HG03159 (cell line): ENCODE data around the gene ARVCF.
"Not testable (repeated sequence)": the region's sequence is repeated elsewhere in the genome, so short reads cannot be mapped to it uniquely, and the experiment has no call there.

ENCODE experiments used
- ATAC-seq: cut with Tn5 transposase; IDR thresholded peaks from one replicate; pipeline ENCODE4 v1.9.1; 2021; ENCODE audit warnings: mild to moderate bottlenecking, moderate library complexity; ENCODE audit not compliant: unreplicated experiment

The ARVCF gene

GRCh38 chr22:19940536-19941364, 75.9 kb downstream of the ARVCF start:
- ATAC-seq: no peak

GRCh38 chr22:19937616-19938473, 78.8 kb downstream of the ARVCF start:
- no peak for ATAC-seq

- no peak for ATAC-seq
Observed at GRCh38 chr22:19936513-19936912, 80.1 kb downstream of the ARVCF start.

- not testable (repeated sequence) for ATAC-seq
Observed at GRCh38 chr22:19935123-19935718, 81.4 kb downstream of the ARVCF start.

GRCh38 chr22:19933341-19934241, 83.0 kb downstream of the ARVCF start:
- ATAC-seq: no peak

- ATAC-seq: no peak
Observed at GRCh38 chr22:19932367-19933206, 84.0 kb downstream of the ARVCF start.

- ATAC-seq: no peak
Observed at GRCh38 chr22:19931514-19931913, 85.1 kb downstream of the ARVCF start.

GRCh38 chr22:19930551-19931486, 85.8 kb downstream of the ARVCF start:
- no peak for ATAC-seq

GRCh38 chr22:19929586-19930550, 86.8 kb downstream of the ARVCF start:
- no peak for ATAC-seq

GRCh38 chr22:19928207-19928606, 88.4 kb downstream of the ARVCF start:
- ATAC-seq: no peak

- ATAC-seq: no peak
Observed at GRCh38 chr22:19927696-19928095, 88.9 kb downstream of the ARVCF start.

GRCh38 chr22:19926028-19926427, 90.6 kb downstream of the ARVCF start:
- not testable (repeated sequence) for ATAC-seq

GRCh38 chr22:19923914-19924513, 92.6 kb downstream of the ARVCF start:
- ATAC-seq: no peak

- no peak for ATAC-seq
Observed at GRCh38 chr22:19921544-19922081, 95.0 kb downstream of the ARVCF start.
